GM19240 (cell line): ENCODE measurements around the gene WDFY4.

Experiments used
- DNase-seq: peaks from one replicate; pipeline ENCODE4 v3.0.0; 2011; ENCODE audit warnings: low spot score; ENCODE audit not compliant: insufficient read length

WDFY4 gene

DNA sequence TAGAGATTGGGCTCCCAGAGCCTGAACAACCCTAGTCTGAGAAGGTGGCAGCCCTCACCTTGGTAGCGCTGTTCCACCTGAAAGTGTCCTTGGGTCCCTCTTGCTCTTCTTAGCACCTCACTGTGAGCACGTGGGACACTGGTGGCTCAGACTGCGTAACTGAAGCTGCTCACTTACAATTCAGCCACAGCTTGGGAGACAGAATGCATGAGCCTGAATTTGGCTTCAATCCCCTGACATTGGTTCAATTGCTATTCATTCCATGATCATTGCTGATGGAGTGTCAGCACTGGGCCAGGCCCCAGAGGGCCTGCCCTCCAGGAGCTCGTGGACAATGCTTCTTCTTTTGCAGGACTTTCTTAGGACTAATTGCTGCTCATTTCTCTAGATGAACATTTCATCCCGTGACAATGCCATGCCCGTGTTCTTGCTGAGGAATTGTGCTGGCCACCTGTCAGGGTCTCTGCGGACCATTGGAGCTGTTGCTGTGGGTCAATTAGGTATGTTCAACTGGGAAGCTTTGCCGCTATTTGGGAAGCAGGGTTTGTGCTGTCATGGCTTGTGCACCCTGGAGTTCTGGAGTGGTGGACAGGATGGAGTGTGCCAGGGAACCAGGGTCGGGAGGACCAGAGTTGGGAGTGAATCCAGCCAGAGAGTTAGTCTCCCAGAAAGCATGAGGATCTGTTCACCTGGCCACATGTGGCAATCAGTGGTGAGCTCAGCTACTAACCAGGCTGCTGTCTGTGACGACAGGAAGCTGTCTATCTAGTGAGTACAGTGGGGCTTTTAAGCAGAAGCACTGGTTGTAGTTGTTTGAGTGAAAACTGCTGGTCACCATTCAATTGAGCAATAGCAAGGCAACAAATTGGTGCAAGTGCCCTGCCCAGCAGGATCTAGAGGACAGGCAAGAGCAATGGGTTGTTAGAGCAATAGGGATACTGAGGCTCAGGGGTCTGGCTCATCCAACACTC lies 105.1 kb downstream of the WDFY4 start:
- no peak for DNase-seq

GRCh38 chr10:48790457-48791044 lies 105.9 kb downstream of the WDFY4 start:
- DNase-seq: no peak

- no peak for DNase-seq
Observed at GRCh38 chr10:48791267-48791928, 106.7 kb downstream of the WDFY4 start.

GRCh38 chr10:48792121-48792520 lies 107.4 kb downstream of the WDFY4 start:
- no peak for DNase-seq

DNA sequence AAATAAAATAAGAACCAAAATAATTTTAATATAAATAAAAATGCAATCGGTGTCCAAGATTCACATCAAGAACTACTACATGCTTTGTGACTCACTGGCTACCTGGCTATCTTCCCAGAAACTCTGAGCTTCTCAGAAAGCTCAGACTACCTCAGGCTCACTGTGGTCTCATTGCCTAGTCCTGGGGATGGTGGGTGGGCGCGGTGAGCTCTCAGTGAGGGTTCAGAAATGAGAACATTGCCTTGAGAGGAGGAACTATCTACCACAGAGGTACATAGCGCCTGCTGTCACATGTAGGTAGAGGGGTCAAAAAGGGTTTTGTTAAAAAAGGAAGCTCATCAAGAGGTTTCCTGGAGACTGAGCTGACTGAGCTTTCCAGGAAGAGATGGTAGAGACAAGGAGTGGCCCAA lies 108.0 kb downstream of the WDFY4 start:
- no peak for DNase-seq

DNA sequence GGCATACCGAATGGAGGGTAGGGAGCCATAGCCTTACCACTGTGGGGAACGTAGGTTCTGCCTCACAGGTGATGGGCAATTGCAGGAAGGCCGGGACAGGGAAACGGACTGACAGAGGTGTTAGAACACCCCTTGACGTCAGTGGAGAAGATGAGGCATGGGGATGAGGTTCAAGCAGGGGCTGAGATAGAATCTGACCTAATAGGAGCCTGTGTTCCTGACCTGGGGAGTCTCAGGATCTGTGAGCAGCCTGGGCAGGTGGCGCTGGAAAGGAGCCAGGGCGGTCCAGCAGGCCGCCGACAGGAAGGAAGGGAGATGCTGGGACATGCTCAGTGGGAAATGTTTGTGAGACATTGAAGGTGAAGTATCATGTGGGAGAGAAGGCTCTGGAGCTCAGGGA lies 109.4 kb downstream of the WDFY4 start:
- DNase-seq: no peak

DNA sequence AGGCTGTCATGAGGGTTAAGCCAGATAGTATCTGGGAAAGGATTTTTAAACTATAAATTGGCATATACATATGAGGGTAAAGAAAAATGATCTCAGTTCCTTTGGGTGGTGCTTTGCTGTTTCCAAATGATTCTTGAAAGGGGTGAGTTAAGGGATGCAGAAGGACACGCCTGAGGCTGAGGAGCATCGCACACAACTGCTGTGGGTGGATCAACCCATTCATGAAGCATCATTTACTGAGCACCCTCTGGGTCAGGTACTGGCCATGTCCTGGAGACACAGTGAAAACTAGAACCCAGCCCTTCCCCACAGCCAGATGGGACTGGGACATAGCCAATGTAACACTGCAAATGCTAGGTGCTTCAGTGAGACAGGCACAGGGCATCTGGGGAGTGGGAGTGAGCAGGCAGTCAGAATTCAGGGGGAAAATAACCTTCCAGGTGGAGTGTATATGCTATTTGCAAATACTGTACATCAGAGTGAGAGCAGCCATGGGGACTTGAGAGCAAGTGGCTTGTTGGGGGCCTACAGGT lies 112.1 kb downstream of the WDFY4 start:
- no peak for DNase-seq

DNA sequence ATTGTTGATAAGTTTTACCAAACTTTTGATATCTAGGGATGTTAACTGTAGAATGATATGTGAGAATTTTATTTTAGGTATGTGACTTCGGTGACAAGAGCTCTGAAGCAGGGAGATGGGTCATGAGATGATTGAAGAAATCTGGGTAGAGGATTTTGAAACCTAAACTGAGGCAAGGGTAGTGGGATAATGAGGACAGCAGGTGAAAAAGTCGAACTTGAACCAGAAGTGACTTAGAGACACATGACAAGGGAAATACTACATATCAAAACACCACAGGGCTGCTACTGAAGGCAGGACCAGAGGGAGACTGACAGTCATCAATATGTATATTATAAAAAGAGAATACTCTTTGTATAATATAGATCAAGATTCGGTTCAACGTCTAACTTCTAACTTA lies 113.2 kb downstream of the WDFY4 start:
- no peak for DNase-seq

- DNase-seq: no peak
Observed at GRCh38 chr10:48798481-48799254, 114.0 kb downstream of the WDFY4 start.

DNA sequence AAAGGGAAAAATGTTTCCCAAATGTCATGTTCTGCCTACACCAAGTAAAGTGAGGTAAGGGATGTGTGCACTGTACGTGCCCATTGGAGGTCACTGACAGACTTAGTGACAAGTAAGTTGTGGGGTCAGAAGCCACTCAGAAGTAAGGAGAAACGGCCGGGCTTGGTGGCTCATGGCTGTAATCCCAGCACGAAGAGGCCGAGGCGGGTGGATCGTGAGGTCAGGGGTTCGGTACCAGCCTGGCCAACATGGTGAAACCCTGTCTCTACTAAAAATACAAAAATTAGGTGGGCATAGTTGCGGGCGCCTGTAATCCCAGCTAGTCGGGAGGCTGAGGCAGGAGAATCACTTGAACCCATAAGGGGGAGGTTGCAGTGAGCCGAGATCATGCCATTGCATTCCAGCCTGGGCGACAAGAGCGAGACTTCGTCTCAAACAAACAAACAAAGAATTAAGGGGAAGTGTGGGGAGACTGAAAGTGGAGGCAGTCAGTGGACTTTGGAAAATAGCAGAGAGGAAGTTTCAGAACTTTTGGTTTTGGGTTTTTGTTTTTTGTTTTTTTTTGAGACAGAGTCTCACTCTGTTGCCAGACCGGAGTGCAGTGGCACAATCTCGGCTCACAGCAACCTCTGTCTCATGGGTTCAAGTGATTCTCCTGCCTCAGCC lies 114.8 kb downstream of the WDFY4 start:
- DNase-seq: no peak

- DNase-seq: peak; percentile 26
Observed at GRCh38 chr10:48800007-48800675, 115.5 kb downstream of the WDFY4 start.

GRCh38 chr10:48801001-48801421 lies 116.3 kb downstream of the WDFY4 start:
- no peak for DNase-seq

- peak; percentile 71 for DNase-seq
Observed at GRCh38 chr10:48802611-48803071, 118.0 kb downstream of the WDFY4 start.

DNA sequence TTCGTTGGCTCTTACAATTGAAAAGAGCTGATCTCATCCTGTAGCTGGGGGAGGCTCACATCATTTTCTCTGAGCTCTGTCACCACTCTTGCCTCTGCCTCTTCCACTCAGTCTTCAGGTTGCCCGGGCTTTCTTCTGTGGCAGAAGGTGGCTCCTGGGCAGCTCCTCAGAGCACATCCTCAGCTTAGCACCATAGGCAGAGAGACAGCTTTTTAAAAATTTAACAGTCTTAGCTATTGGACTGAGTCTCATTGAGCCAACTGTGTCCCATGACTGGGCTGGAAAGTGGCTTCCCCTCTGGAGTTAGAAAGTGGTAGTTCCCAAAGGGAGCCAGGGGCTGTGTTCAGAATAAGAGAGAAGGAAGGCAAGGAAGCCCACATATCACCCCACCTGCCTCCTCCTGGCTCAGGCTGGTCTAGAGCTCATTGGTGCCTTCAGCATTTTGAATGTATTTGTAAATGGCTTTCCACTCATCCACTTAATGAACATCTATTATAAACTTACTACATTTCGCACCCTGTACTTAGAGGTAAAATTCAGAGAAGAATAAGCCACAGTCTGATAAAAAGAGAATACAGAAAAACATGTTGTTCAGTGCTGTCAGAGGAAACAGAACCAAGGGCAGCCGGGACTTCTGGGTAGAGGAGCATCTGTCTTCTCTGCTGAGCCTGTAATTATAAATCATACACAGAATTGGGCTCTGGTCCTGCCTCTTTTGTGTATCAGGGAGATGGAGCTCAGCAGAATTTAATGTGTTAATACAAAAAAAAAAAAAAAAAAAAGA lies 119.3 kb downstream of the WDFY4 start:
- DNase-seq: no peak

- DNase-seq: no peak
Observed at GRCh38 chr10:48804740-48805182, 120.1 kb downstream of the WDFY4 start.

GRCh38 chr10:48805411-48805810 lies 120.7 kb downstream of the WDFY4 start:
- DNase-seq: no peak

DNA sequence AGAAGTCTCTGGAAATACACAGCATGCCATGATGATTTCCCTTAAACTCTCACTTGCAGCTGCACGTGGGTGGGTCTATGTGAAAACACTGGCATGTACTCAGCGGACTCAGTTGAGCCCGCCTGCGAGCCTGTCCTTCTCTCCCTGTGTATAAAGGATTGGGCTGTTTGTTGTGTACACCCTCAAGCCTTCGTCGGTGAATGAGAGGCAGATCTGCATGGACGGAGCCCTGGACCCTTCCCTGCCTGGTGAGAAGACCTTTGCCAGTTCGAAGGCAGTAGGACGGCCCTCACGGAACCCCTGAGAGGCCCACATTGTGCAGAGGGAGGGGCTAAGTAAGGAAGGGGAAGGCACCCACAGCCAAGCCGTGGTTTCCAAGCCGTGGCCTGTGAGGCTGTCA lies 121.2 kb downstream of the WDFY4 start:
- DNase-seq: no peak

GRCh38 chr10:48806342-48806741 lies 121.7 kb downstream of the WDFY4 start:
- no peak for DNase-seq
